ES-I3 (cell line): ENCODE results near the gene CERT1.

Experiments used
- H3K36me3 ChIP-seq: 2 replicates; pipeline ENCODE4 v1.6.1; 2013; ENCODE audit warnings: mild to moderate bottlenecking, low read length, control low read depth, moderate library complexity; ENCODE audit not compliant: insufficient read depth
- H3K4me1 ChIP-seq: 2 replicates; pipeline ENCODE4 v1.6.1; 2013; ENCODE audit warnings: mild to moderate bottlenecking, control low read depth, low read length; ENCODE audit not compliant: insufficient read depth
- H3K9ac ChIP-seq: 2 replicates; pipeline ENCODE4 v1.6.1; 2013; ENCODE audit warnings: low read depth, mild to moderate bottlenecking, low read length, moderate library complexity
- H3K9me3 ChIP-seq: 2 replicates; pipeline ENCODE4 v1.6.1; 2013; ENCODE audit warnings: mild to moderate bottlenecking, low read length, moderate library complexity; ENCODE audit not compliant: control insufficient read depth, insufficient read depth

Gene CERT1

DNA sequence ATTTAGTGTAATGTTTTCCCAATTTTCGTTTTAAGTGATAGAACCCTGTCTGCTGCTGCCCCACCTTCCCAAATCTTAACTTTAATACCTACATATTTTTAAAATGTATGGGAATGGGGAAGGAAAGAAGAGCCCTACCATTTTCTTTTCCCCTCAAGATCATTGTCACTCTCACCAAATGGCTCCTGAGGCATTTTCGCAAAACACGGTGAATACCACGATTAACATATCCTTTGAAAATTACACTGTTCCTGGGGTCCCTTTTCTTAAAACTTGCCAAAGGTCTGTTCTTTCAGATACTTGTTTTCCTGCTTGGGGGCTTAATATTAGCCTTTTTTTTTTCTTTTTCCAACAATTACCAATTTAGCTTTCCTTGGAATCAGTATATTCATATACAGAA lies 36.1 kb downstream of the CERT1 start:
- peaks cover 24% of the 10 kb centered on the region; the same call in 1 of the 2 replicates for H3K4me1 ChIP-seq
- H3K9me3 ChIP-seq = no peaks in the 10 kb centered on the region; the same call in 1 of the 2 replicates

DNA sequence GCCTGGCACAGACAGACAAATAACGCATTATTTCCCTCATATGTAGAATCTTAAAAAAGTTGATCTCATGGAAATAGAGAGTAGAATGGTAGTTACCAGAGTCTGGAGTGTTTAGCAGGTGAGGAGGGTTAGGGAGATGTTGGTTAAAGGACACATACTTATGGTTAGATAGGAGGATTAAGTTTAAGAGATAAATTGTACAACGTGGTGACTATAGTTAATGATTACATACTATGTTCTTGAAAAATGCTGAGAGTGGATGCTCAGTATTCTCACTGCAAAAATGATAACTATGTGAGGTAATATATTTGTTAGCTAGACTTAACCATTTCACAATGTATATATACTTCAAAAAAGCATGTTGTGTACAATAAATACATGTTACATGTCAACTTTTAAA lies 38.0 kb downstream of the CERT1 start:
- Histone ChIP-seq H3K36me3 (no peaks in the 10 kb centered on the region), H3K9me3 (no peaks in the 10 kb centered on the region; the same call in 1 of the 2 replicates), H3K9ac (no peak overlapping the region), H3K4me1 (peaks cover 24% of the 10 kb centered on the region; the same call in 1 of the 2 replicates)

More for the DNA sequence above, 36.1 kb downstream of the CERT1 start:
- Histone ChIP-seq H3K36me3 (no peaks in the 10 kb centered on the region), H3K9ac (no peak overlapping the region)

DNA sequence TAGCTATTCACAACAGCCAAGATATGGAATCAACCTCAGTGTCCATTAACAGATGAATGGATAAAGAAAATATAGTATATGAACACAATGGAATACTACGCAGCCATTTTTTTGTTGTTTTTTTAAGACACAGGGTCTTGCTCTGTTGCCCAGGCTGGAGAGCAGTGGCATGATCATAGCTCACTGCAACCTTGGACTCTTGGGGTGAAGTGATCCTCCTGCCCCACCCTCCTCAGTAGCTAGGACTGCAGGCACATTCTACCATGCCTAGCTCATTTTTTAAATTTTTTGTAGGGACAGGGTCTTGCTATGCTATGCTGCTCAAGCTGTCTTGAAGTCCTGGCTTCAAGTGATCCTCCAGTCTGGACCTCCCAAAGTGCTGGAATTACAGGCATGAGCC lies 38.5 kb downstream of the CERT1 start:
- Histone ChIP-seq H3K9me3 (no peaks in the 10 kb centered on the region; the same call in 1 of the 2 replicates), H3K4me1 (peaks cover 24% of the 10 kb centered on the region; the same call in 1 of the 2 replicates), H3K9ac (no peak overlapping the region), H3K36me3 (no peaks in the 10 kb centered on the region)

DNA sequence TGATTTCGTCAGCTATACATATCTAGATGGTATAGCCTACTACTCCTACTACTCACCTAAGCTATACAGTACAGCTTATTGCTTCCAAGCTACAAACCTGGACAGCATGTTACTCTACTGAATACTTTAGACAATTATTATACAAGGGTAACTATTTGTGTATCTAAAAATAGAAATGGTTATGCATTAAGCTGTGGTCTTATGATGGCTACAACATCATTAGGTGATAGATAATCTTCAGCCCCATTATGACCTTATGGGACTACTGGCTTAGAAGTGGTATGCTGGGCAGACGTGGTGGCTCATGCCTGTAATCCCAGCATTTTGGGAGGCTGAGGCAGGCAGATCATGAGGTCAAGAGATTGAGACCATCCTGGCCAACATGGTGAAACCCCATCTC lies 40.2 kb downstream of the CERT1 start:
- no peaks in the 10 kb centered on the region; the same call in 1 of the 2 replicates for H3K9me3 ChIP-seq
- H3K4me1 ChIP-seq = peaks cover 18% of the 10 kb centered on the region
- no peaks in the 10 kb centered on the region for H3K36me3 ChIP-seq
- no peak overlapping the region for H3K9ac ChIP-seq

DNA sequence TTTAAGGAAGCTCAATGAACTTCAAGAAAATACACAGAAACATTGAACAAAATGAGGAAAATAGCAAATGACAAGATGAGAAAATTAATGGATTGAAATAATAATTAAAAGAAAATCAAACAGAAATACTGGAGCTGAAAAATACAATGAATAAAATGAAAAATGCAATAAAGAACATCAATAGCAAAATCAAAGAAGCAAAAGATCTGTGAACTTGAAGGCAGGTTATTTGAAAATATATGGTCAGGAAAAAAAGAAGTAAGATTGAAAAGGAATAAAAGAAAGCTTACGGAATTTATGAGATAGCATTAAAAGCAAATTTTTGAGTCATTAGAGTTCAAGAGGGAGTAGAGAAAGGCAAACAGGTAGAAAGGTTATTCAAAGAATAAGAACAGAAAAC lies 42.4 kb downstream of the CERT1 start:
- H3K36me3 ChIP-seq = no peaks in the 10 kb centered on the region
- no peak overlapping the region for H3K9ac ChIP-seq
- peaks cover 21% of the 10 kb centered on the region for H3K4me1 ChIP-seq
- no peaks in the 10 kb centered on the region; the same call in 1 of the 2 replicates for H3K9me3 ChIP-seq

DNA sequence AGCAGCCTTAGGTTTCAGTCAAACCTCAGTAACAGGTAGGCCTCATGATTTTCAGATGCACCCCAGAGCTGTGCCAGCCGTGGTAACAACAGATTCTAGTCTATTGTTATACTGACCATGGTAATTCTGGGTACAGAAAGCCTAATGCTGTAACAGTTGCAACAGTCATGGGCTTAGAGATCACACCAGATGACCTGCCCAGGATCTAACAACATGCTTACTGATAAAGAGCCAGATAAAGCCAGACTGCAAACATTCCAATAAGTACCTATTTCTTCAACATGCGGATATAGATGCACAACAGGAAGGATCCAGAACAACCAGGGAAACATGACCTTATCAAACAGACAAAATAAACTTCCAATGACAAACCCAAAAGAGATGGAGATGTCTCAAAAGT lies 42.8 kb downstream of the CERT1 start:
- H3K9me3 ChIP-seq = no peaks in the 10 kb centered on the region; the same call in 1 of the 2 replicates
- H3K4me1 ChIP-seq = peaks cover 21% of the 10 kb centered on the region
- H3K36me3 ChIP-seq = no peaks in the 10 kb centered on the region
- H3K9ac ChIP-seq = no peak overlapping the region

DNA sequence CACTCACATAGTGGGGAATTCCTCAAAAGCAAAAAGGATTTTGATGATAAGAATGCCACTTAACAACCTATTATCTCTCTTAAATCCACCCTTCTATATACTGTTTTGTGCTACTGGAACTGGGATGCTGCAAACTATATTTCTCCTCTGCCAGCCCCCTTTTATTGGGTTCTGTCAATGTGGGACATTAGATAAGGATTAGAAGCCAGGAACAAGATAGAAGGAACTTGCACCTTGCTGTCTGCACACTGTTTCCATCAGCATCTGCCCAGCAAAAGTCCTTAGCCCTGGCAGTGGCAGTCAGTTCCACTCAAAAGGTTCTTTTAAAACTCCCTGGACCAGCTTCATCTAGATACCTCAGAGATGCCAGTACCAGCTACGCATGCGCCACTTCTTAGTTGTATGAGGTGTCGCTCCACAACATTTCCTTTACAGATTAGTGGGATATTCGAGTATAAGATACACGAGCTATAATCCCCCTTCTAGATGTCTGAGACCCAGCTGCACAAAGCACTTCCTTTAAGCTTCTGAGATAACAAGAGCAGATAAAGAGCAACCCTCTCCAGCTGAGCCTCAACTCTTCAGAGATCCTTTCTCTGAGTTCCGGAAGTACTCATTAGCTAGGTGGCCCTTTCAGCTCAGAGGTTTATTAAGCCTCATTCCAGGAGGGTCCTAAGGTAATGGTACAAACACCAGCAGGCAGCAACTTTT lies 45.3 kb downstream of the CERT1 start:
- no peaks in the 10 kb centered on the region; the same call in 1 of the 2 replicates for H3K9me3 ChIP-seq
- H3K36me3 ChIP-seq = no peaks in the 10 kb centered on the region
- no peak overlapping the region for H3K9ac ChIP-seq
- peaks cover 29% of the 10 kb centered on the region for H3K4me1 ChIP-seq

DNA sequence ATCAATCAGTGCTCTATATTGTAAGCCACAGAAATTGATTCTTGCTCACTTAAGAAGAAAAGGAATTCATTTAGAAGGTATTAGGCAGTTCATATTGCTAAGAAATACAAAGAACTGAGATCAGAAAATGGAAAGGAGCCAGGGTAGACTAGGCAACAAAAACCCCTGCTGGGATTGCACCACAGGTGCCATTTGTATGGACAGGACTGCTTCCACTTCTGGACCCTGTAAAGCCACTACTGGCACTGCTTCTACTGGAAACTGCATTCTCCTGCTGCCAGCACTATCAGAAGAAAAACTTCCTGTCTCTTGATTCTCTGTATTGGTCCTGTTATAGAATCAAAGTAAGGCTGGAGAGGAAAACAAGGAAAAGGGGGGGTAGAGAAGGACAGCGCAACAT lies 45.9 kb downstream of the CERT1 start:
- no peaks in the 10 kb centered on the region for H3K36me3 ChIP-seq

DNA sequence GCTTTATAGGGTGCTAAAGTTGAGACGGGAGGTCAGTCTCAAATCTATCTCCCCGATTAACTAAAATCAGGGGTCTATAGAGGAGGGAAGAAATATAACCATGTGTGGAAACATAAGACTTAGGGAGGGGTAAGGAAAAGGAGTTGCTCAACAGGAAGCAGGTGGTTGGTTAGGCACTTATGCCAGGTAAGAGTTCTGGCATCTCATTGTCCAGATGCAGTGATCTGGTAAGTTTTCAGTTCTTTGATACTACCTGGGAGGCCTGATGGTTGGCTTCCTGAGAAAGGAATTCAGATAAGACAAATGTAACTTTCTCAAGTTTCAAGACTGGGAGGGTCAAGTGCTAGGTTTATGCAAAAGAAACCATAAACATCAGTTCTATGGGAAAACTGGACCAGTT lies 47.7 kb downstream of the CERT1 start:
- Histone ChIP-seq H3K9me3 (no peaks in the 10 kb centered on the region), H3K9ac (no peak overlapping the region), H3K36me3 (no peaks in the 10 kb centered on the region), H3K4me1 (peaks cover 37% of the 10 kb centered on the region)

More for the DNA sequence above, 45.9 kb downstream of the CERT1 start:
- Histone ChIP-seq H3K4me1 (peaks cover 36% of the 10 kb centered on the region), H3K9me3 (no peaks in the 10 kb centered on the region; the same call in 1 of the 2 replicates), H3K9ac (no peak overlapping the region)

DNA sequence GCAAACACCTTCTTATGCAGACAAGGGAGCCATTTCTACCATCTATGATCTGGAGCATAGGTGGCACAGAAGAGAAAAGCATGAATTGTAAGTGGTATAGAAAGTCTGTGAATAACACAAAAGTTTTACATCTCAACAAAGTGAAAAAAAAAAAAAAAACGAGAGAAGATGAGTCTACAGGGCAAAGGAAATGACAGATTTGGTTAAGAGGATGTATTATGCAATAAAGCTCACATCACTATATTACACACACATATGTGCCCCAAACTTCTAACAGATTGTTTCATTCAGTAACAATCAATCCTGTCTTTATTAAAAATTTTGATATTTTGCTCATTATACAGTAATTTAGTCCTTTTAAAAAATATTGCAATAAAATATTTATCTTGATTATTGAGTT lies 49.8 kb downstream of the CERT1 start:
- no peaks in the 10 kb centered on the region; the same call in 1 of the 2 replicates for H3K36me3 ChIP-seq
- H3K4me1 ChIP-seq = peaks cover 37% of the 10 kb centered on the region
- H3K9me3 ChIP-seq = no peaks in the 10 kb centered on the region
- H3K9ac ChIP-seq = no peak overlapping the region

DNA sequence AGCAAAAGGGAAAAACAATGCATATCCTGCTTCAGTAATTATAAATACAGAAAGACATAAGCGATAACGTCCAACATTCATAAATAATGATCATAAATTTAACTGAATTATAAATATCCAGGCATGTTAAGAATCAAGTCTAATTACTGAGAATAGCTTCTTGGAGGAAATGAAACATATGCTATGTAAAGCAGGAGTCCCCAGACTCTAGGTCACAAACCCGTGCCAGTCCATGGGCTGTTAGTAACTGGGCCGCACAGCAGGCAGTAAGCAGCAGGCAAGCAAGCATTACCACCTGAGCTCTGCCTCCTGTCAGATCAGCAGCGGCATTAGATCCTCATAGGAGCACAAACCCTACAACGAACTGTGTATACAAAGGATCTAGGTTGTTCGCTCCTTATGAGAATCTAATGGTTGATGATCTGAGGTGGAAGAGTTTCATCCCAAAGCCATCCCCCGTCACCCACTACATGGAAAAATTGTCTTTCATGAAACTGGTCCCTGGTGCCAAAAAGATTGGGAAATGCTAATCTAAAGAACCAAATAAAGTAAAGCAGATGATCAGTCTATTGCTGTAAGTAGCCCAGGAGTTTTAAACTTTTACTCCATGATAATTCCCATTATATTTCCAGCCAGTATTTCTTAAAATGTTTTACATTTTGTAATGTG lies 50.4 kb downstream of the CERT1 start:
- Histone ChIP-seq H3K36me3 (no peaks in the 10 kb centered on the region; the same call in 1 of the 2 replicates), H3K9ac (no peak overlapping the region), H3K4me1 (peaks cover 31% of the 10 kb centered on the region), H3K9me3 (no peaks in the 10 kb centered on the region)

DNA sequence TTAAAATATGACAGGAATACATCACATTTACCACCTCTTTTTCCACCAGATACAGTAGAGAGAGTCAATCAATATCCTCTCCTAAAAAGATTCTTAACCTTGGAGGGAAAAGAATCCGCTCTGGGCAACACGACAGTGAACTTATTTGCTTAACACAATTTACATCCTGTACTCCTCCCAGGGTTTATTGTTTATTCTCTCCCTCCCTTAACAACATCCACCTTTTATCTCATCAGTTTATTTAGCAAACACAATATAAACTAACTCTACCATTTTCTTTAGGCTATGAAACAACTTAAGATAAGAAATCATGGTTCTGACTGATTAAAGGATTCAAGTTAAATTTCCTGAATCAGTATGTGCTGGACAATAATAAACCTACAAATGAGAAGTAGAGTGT lies 50.9 kb downstream of the CERT1 start:
- Histone ChIP-seq H3K9me3 (no peaks in the 10 kb centered on the region), H3K36me3 (no peaks in the 10 kb centered on the region; the same call in 1 of the 2 replicates), H3K4me1 (peaks cover 26% of the 10 kb centered on the region), H3K9ac (no peak overlapping the region)

DNA sequence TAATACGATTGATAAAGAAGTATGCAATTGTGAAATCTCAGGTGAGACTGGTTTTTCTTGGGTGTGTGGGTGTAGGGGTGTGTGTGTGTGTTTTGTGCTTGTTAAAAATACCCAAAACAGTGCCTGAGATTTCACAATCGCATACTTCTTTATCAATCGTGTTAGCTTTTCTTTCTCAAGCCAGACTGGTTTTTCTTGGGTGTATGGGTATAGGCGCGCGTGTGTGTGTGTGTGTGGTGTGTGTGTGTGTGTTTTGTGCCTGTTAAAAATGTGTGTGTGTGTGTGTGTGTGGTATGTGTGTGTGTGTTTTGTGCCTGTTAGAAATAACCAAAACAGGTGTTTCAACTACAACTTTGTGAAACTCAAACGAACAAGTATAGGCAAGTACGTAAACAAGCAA lies 53.7 kb downstream of the CERT1 start:
- H3K9ac ChIP-seq = no peak overlapping the region
- H3K36me3 ChIP-seq = no peaks in the 10 kb centered on the region; the same call in 1 of the 2 replicates
- H3K4me1 ChIP-seq = peaks cover 15% of the 10 kb centered on the region
- no peaks in the 10 kb centered on the region for H3K9me3 ChIP-seq

DNA sequence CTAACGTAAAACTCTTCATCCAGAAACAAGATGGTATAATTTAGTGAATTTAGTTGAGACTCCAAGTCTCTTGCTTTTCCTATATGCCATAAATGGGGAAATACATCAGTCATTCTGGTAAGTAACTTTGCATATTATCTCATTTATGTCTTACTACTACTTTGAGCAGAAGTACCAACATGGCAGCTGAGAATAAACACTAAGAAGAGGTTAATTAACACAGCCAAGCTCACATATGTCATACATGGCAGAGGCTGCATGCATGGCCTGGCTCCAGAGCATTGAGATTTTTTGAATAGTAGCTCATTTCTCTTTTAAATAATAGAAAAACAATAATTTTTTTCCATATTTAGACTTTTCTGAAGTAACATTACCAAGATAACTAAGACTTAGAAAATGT lies 54.3 kb downstream of the CERT1 start:
- Histone ChIP-seq H3K4me1 (peaks cover 15% of the 10 kb centered on the region), H3K9me3 (no peaks in the 10 kb centered on the region), H3K36me3 (no peaks in the 10 kb centered on the region; the same call in 1 of the 2 replicates), H3K9ac (no peak overlapping the region)

DNA sequence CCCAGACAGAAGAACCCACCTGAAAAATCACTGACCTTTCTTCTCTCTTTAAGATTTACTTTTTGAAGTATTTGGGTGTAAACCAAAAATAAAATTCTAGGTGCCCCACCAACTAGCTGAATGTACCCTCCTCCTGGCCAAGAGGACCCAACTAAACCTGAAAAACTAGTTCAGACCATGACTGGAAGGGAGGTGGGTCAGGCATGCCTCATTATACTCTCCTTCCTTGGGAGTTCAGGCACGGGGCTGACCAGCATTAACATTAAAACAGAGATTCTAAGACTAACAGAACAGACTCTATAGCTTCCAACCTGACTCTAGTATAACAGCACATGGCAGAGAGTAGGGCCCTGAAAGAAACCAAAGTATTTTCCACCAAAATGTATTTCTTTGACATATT lies 61.4 kb downstream of the CERT1 start:
- Histone ChIP-seq H3K9me3 (no peaks in the 10 kb centered on the region), H3K9ac (no peak overlapping the region), H3K4me1 (no peaks in the 10 kb centered on the region), H3K36me3 (no peaks in the 10 kb centered on the region)
